ENCODE data around the gene BDH1.

The BDH1 gene

DNA sequence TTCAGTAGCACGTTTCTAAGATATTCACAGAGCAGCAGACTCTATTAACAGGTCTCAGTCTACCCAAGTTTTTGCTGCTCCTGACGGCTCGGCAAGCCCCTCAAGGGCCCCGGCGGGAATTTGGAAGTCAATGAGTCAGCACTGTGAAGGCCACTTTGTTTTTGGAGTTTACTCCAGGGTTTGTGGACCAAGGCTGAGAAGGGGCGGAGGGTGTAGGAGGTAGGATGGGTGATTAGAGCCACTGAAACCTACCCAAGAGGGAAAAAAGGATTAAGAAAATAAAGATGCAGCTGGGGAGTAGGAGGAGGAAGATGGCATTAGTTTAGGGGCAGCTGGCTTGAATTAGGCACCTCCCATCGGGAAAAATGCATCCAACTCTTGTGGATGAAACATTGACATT lies 87.6 kb downstream of the BDH1 start:
- no peak for DNase-seq (ENCODE audit: low spot score)
- TF ChIP-seq, protein P1, sequence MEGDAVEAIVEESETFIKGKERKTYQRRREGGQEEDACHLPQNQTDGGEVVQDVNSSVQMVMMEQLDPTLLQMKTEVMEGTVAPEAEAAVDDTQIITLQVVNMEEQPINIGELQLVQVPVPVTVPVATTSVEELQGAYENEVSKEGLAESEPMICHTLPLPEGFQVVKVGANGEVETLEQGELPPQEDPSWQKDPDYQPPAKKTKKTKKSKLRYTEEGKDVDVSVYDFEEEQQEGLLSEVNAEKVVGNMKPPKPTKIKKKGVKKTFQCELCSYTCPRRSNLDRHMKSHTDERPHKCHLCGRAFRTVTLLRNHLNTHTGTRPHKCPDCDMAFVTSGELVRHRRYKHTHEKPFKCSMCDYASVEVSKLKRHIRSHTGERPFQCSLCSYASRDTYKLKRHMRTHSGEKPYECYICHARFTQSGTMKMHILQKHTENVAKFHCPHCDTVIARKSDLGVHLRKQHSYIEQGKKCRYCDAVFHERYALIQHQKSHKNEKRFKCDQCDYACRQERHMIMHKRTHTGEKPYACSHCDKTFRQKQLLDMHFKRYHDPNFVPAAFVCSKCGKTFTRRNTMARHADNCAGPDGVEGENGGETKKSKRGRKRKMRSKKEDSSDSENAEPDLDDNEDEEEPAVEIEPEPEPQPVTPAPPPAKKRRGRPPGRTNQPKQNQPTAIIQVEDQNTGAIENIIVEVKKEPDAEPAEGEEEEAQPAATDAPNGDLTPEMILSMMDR (IDR thresholded peaks at IDR 0.05; ENCODE audit: extremely low read depth, missing control alignments), result no peak

DNA sequence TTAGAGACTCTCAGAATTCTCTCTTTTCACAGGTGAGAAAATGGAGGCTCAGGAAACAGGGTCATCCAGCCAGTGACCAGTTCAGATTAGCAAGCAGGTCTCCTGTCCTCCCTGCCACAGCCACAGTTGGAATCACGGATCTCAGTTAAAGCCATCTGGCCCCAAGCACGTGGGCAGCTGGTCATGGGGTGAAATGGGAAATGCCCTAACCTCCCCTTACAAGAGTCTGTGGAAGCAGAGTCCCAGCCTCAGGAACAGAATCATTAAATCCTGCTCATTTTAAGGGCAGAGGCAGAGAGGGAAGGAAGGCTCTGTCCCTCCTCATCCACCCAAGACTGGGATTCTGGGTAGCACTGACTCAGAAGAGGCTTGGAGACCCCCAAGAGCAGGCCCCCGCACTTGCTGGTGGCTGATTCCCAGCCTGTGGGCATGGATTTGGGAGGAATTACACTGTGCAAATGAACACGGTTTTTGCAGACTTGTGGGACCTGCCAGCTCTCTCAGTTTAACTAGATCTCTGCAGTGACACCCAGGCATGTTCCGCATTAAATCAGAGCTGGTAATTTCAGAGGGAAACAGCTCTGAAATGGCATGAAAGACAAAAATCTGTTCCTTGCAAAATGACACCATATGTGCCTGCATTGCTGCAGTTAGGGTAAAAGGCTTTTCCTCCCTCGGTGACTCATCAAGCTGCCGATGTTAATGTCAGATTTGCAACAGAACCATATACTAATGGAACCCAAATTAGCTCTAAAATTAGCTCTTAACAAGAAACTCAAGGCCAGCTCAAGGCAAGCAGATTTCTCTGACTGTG lies 89.0 kb downstream of the BDH1 start:
- no peak for DNase-seq (ENCODE audit: low spot score)
- TF ChIP-seq, protein P1 (IDR thresholded peaks at IDR 0.05; ENCODE audit: extremely low read depth, missing control alignments), result no peak

DNA sequence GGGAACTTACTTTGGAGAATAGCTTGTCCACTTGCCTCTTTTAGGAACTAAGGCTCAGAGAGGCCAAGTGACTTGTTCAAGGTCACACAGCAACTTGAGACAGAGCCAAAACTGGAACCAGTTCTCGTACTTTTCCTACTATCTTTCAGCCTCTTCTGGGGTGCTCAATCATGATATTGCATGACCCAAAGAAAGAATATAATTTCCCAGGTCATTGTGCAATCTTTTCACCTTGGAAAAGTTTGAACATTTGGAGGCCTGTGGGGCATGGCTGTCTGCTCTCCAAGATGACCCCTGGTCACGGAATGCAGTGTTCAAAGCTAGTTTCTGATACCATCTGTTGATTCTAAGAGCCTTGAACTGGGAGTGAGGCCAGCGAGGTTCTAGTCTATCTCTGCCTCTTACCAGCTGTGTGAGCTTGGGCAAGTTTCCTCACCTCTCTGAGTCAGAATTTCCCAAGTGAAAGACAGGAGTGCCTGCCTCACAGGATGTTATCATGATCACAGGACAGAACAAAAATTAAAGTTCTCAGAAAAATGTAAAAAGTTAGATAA lies 89.7 kb downstream of the BDH1 start:
- DNase-seq (ENCODE audit: low spot score), result no peak
- TF ChIP-seq, protein P1 (IDR thresholded peaks at IDR 0.05; ENCODE audit: extremely low read depth, missing control alignments), result no peak

DNA sequence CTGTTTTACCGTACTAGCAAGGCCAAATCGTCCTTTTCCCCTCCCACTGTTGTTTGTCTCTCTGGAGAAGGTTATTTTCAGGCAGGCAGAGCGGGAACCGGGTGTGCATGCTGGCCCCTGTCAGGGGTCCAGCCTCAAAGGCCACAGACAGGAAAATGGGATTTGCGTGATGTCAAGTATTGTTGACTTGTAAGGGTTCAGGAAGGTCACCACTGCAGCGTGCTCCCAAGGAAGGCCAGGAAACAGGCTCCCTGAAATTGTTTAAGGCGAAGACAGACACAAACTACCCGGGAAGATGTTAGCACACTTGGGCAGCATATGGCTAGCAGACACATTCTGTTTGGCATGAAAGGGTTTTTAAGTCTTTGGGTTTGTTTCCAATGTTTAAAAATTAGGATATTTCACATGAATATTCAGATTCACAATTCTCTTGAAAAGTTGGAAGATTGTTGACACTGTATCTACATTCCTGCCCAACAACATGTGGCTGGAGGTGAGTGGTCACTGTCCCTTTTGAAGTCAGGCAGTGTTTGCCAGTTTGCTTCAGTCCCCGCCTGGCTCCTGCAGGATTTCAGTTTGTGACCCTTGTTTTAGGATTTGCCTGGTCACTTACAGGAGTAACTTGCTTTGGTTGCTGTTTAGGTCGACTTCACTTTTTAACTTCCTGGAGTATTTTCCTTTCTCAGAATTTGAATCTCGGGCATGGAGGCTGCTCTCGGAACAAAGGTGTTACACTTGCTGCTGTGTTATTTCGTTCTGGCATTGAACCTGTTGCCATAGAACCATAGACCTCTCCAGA lies 90.4 kb downstream of the BDH1 start:
- TF ChIP-seq, protein P1 (IDR thresholded peaks at IDR 0.05; ENCODE audit: extremely low read depth, missing control alignments), result no peak
- no peak for DNase-seq (ENCODE audit: low spot score)

DNA sequence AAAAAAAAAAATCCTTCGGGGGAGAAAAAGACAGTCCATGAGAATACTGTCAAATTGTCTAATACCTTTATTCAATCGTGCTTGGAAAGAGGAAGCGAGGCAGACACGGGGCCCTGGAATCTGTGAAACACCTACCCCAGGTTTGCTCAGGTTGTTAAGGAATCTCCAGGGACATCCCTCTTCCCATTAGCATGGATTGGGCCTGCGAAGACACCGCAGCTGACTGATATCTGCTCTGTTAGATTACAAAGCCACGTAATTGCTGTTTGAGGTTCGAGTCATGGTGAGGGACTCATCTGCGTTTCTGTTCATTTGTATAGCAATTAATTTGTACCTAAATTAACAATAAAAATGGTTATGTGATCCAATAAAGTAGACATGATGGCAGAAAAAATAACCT lies 91.0 kb downstream of the BDH1 start:
- TF ChIP-seq, protein P1 (IDR thresholded peaks at IDR 0.05; ENCODE audit: extremely low read depth, missing control alignments), result no peak
- DNase-seq (ENCODE audit: low spot score), result no peak

DNA sequence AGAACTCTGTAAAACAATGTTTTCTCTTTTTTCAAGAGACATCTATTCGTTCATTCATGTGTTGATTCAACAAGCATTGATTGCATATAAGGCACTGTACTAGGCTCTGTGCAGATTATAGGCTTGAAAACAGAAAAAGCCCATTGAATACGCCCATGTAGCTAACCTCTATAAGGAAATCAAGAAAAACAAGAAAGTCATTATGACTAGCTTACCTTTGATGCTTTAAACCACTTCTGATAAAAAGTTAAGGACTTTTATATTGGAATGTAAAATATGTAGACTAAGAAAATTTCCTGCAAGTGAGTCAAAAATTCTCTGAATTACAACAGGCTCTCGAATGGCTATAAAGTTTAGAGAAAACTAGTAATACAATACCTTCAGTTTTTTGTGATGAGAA lies 92.5 kb downstream of the BDH1 start:
- DNase-seq (ENCODE audit: low spot score), result no peak
- TF ChIP-seq, protein P1 (IDR thresholded peaks at IDR 0.05; ENCODE audit: extremely low read depth, missing control alignments), result no peak

DNA sequence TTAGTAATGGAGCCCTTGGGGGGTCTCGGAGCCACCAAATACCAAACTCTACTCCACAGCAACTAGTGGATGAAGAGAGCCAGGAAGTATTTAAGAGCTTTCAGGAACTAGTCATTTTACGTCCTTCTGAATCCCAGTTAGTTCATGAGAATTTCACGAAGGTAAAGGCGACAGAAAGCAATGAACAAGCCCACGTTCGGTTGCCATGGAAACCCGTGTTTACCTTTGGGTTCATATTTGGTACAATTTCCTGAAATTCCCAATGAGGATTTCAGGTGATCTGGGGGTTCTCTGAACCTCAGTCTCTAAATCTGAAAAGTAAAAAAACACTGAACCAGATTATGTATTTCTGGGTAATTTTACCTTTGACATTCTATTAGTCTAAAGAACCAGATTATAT lies 93.0 kb downstream of the BDH1 start:
- TF ChIP-seq, protein P1 (IDR thresholded peaks at IDR 0.05; ENCODE audit: extremely low read depth, missing control alignments), result no peak
- DNase-seq (ENCODE audit: low spot score), result no peak
